GM13976 (cell line): ENCODE results near the gene FAM216B.

Experiments used
- DNase-seq: peaks from one replicate; pipeline ENCODE4 v3.0.0; 2012; ENCODE audit warnings: low spot score
- CTCF ChIP-seq: IDR thresholded peaks from 2 replicates; pipeline ENCODE4 v1.5.1; 2012; ENCODE audit warnings: borderline replicate concordance, mild to moderate bottlenecking; ENCODE audit not compliant: insufficient read depth; ENCODE audit errors: extremely low read depth, missing control alignments, control extremely low read depth
- in situ Hi-C: fragments of 300-500 bp; cut with MboI; formaldehyde crosslinking; loops from one replicate; pipeline ENCODE4 v1.12.0; 2022; ENCODE audit warnings: low sequenced_read_pairs, mixed read lengths, inconsistent platforms; ENCODE audit not compliant: unreplicated experiment

Gene FAM216B

GRCh38 chr13:42834946-42835345, 53.6 kb downstream of the FAM216B start:
- TF ChIP-seq CTCF, result no peak
- in situ Hi-C loops, result no loop called here
- no peak for DNase-seq

GRCh38 chr13:42836930-42837690, 55.7 kb downstream of the FAM216B start:
- no peak for DNase-seq
- in situ Hi-C loops, result no loop called here
- TF ChIP-seq CTCF, result no peak
